Measurements from ENCODE around the gene LRRC10B.

LRRC10B gene

GRCh38 chr11:61507012-61507768 lies 1.4 kb upstream of the LRRC10B start:
- DNase-seq, result no peak

DNA sequence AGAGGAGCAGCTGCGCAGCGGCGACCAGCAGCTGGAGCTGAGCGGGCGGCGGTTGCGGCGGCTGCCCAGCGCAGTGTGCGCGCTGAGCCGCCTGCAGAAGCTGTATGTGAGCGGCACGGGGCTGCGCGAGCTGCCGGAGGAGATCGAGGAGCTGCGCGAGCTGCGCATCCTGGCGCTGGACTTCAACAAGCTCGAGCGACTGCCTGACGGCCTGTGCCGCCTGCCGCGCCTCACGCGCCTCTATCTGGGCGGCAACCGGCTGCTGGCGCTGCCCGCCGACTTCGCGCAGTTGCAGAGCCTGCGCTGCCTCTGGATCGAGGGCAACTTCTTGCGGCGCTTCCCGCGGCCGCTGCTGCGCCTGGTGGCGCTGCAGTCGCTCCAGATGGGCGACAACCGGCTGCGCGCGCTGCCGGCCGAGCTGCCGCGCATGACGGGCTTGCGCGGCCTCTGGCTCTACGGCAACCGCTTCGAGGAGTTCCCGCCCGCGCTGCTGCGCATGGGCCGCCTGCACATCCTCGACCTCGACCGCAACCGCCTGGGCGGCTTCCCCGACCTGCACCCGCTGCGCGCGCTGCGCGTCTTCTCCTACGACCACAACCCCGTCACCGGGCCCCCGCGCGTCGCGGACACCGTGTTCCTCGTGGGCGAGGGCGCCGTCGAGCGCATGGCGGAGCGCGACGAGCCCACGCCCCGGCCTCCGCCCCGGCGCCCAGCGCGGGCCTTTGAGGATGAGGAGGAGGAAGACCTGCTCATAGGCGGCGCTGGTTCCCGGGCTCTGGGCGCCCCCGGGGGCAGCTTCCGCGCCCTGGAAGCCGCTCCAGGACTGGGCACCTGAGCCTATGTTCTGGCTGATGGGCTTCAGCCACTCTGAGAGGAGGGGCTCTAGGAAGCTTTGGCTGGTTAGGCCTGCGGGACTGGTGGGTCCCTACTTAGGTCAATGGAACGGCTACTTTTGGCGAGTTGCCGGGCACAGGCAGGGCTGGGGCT lies 787 bp downstream of the LRRC10B start:
- DNase-seq, result peak in 31 of 56 donors; percentile 9 to 70 (median 43)

GRCh38 chr11:61510166-61510919 lies 1.8 kb downstream of the LRRC10B start:
- DNase-seq, result no peak

DNA sequence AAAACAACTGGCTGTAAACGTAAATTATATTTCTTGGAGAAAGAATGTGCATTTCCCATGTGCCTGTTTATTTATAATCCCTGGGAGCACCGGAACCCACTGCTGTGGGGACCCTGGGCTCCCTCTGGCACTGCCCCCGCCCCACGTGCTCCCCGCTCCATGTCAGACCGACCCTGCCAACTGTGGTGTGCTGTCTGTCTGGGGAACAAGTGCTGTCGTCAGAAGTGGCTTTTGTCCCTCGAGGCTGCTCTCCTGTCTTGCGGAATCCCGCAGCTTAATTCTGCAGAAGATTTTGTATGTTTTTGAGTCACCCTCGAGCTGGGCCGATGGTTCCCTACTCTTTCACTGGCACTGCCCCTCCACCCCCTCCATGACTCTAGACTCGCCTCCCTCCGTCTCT lies 2.4 kb downstream of the LRRC10B start:
- peak in 1 of 56 donors; percentile 11 for DNase-seq

GRCh38 chr11:61511383-61511782 lies 2.8 kb downstream of the LRRC10B start:
- DNase-seq, result peak in 1 of 56 donors; percentile 4

GRCh38 chr11:61512435-61512834 lies 3.9 kb downstream of the LRRC10B start:
- no peak for DNase-seq

DNA sequence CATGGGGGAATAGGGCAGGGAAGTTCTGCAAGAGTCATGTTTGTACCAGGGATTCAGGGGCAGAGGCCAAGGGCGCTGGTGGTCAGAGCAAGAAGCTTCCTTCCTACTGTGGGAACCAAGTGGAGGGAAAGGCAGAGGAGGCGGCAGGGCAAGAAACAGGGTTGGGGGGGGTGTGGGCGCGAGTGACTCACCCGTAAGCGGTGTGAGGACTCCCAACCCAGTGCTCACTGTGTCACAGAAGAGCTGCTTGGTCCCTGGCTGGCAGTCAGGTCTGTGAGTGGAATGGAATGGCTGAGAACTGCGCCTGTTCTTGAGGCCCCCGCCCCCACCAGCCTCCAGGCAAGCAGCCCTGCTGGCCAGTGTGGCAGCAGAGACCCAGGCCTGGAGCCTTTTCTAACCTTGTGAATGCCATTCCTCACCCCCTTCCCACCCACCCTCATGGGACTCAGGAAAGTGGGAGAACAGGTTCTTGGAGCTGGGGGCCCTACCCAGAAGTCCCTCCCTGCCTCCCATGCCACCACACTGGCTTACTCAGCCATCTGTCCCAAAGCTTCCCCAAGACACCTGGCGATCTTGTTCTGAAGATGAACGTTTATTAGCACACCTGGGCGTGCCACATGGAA lies 4.7 kb downstream of the LRRC10B start:
- peak in 5 of 56 donors; percentile 20 to 45 (median 29) for DNase-seq

DNA sequence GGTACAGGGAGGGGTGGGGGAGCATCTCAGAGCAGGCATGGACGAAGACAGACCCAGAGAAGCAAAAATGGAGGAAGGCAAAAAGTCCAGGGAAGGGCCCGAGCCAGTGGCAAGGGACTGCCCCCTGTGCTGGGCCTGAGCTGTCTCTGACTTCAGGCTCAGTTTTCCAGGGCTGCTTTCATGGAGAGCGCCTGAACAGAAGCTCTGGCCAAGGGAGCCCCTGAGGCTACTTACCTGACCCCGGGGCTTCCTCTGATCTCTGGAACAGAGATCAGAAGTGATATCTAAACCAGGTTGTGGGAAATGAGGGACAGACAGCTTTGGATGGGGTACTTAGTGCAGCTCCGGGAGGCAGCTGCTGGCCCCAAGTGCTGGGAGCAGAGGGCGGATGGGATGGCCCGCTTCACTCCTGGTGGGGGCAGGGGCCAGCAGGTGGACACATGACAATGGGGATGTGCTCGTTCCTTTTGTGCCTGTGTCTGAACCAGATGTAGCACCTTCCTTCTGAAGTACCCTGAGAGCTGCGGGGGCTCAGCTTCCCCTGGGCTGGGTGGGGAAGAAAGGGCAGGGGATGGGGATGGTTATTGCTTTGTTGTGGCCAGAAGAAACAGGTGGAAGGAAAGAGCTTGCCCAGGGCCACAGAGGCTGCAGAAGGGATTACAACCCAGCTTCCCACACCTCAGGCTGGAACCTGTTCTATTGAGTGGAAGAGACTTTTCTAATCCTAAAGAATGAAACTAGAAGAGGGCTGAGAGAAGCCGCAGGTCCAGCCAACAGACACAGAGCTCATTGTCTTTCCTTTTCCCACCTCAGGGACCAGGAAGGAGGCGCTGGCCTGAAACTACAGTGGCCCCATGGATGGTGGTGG lies 5.7 kb downstream of the LRRC10B start:
- DNase-seq, result no peak

DNA sequence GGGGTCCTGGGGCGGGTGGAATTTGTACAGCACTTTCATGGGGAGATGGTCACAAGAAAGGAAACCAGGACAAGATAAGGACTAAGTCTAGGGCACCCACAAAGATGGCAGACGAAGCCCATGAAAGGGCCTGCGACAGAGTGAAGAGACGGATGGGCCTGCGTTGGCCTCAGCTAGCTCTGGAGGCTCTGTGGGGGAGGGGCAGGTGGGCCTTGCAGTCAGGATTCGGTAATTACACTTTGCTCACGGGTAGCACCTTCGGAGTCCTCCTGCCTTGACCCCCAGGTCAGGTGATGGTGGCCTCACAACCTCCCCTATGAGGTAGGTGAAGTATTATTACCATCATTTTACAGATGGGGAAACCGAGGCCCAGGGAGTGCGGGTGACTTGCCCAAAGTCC lies 7.1 kb downstream of the LRRC10B start:
- no peak for DNase-seq

- peak in 2 of 56 donors; percentile 34 to 40 for DNase-seq
These were observed 7.6 kb downstream of the LRRC10B start for GRCh38 chr11:61516191-61516590.

DNA sequence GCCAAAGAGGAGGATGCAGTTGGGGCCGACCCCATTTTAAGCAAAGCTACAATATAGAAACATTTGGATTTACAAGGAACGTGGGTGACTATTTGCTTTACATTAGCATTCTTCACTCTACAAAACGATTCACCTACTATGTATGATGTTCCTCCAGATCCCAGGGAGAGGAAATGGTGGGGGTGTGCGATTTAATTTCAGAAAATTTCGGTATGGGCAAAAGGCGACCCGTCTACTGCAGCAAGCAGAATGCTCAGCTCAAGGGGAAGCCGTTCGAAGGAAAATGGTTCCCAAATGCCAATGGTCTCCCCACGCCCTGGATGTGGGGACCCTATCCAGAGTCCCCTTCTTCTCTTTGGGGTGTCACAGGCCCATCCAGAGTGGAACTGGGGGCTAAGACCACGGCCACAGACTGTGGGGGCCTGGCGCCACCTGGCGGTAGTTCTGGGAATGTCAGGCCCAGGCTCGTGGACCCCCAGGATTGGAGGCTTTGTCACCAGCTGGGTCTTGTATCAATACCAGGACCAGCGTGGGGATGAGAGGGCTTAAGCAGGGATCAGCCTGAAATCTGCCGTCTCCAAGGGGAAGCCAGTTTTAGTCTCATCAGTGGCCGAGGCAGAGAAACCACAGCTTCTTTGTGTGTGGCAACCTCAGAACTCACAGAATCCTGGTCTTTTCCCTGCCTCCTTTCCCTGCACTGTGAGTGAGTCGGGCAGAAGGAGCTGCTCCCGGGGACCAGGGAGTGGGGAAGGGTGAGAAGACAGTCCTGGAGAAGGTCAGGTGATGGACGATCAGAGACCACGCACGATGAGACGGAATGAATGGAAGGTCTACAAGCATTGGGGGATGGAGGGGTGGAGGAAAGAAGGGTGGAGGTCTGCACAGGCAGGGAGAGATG lies 8.4 kb downstream of the LRRC10B start:
- peak in 28 of 56 donors; percentile 8 to 68 (median 26) for DNase-seq

DNA sequence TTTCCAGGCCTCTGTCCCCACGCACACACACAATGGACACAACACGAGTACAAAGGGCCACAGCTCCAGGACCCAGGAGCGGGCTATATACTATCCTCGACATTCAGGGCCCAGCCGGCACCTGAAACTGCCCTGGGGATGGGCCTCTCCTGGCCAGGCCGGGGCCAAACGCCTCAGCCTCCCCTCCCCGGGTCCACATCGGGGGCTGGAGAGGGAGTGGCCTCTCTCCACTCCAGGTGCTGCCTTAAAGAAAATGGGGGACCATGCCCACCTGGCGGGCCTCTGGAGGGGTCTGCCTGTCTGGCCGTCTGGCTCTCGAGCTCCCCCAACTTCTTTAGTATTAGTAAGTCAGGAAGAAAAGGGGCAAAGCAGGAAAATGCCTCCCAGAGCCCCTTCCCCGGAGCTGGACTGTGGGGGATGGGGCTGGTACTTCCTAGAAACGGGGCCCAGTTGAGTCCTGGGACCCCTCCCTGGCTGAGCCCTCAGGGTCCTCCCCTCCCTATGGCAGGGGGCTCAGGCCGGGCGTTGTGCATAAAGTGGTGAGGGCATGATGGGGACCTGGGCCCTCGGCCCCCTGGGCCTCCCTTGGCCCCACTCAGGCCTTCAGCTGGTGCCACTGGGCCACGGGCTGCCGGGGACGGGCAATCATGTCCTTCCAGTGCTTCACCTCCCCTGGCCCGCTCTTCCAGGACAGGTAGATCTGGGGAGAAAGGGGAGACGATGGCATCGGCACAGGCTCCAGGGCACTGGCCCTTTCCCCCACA lies 9.7 kb downstream of the LRRC10B start:
- no peak for DNase-seq

GRCh38 chr11:61522881-61523280 lies 14.3 kb downstream of the LRRC10B start:
- DNase-seq, result no peak

GRCh38 chr11:61524446-61524845 lies 15.9 kb downstream of the LRRC10B start:
- no peak for DNase-seq

DNA sequence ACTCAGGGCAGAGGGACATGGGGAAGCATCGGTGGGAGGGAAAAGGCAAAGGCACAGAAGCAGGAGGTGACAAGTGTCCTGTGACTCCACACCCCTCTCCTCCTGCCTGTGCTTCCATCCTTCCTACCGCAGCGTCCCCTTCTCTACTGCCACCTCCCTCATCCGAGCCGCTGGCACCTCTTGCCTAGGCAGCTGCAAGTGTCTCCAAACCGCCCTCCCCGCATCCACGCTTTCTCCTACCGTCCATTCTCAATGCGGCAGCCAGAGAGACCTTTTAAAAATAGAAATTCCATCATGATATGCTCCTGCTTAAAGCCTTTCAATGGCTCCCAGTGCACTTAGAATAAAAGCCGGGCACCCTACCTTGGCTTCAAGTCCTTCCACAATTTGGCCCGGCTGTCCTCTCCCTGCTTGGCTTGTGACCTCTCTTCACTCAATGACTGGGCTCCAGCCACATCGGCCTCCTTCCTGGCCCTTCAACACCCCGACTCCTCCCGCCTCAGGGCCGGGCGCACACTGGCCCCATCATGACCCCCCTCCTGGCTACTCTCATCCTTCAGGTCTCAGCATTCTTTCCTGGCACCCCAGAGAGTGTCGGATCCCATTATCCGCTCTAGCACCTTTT lies 16.5 kb downstream of the LRRC10B start:
- no peak for DNase-seq

- no peak for DNase-seq
These were observed 17.7 kb downstream of the LRRC10B start for GRCh38 chr11:61526229-61526628.

- no peak for DNase-seq
These were observed 18.6 kb downstream of the LRRC10B start for GRCh38 chr11:61526956-61527731.
